ENCODE measurements around the gene ATG7.

Gene ATG7

GRCh38 chr3:11258958-11259357, 13.2 kb upstream of the ATG7 start:
- TF ChIP-seq EZH2phosphoT487 (IDR thresholded peaks at IDR 0.05; ENCODE audit: low read length) (no peak), EZH2 (optimal IDR thresholded peaks at IDR 0.05; ENCODE audit: low read depth, low read length) (no peak)
- TF ChIP-seq, protein P1, sequence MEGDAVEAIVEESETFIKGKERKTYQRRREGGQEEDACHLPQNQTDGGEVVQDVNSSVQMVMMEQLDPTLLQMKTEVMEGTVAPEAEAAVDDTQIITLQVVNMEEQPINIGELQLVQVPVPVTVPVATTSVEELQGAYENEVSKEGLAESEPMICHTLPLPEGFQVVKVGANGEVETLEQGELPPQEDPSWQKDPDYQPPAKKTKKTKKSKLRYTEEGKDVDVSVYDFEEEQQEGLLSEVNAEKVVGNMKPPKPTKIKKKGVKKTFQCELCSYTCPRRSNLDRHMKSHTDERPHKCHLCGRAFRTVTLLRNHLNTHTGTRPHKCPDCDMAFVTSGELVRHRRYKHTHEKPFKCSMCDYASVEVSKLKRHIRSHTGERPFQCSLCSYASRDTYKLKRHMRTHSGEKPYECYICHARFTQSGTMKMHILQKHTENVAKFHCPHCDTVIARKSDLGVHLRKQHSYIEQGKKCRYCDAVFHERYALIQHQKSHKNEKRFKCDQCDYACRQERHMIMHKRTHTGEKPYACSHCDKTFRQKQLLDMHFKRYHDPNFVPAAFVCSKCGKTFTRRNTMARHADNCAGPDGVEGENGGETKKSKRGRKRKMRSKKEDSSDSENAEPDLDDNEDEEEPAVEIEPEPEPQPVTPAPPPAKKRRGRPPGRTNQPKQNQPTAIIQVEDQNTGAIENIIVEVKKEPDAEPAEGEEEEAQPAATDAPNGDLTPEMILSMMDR (IDR thresholded peaks at IDR 0.05; ENCODE audit: low read length): no peak
- Histone ChIP-seq H3K79me2 (ENCODE audit: low read length) (no peaks in the 10 kb centered on the region), H3K36me3 (replicated peaks; ENCODE audit: insufficient read depth, low read length) (no peaks in the 10 kb centered on the region)

DNA sequence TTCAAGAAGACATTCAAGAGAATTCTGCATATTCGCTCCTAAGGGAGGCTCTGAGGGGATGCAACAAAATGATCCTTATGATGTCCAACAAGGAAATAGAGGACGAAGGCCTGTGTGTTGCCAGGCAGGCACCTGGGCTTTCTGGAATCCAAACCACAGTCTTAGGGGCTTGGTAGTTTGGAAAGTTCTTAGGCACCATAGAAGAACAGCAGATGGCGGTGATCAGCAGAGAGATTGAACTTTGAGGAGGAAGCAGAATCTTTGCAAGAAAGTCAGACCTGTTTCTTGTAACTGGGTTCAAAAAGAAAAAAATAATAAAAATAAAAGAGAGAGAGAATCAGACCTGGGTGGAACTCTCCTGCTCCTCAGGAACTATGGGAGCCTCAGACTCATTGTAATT, 11.7 kb upstream of the ATG7 start:
- no peak overlapping the region for H2AFZ ChIP-seq (ENCODE audit: low read length)
- H3K9ac ChIP-seq (ENCODE audit: low read length): no peak overlapping the region
- no peak overlapping the region for H3K27ac ChIP-seq (ENCODE audit: low read length)
- H4K20me1 ChIP-seq (ENCODE audit: insufficient read depth, low read length): no peaks in the 10 kb centered on the region
- TF ChIP-seq EZH2 (optimal IDR thresholded peaks at IDR 0.05; ENCODE audit: low read depth, low read length): no peak
- TF ChIP-seq, protein P1 (IDR thresholded peaks at IDR 0.05; ENCODE audit: low read length): no peak
- TF ChIP-seq EZH2phosphoT487 (IDR thresholded peaks at IDR 0.05; ENCODE audit: low read length): no peak
- no peak for DNase-seq
- H3K27me3 ChIP-seq (replicated peaks; ENCODE audit: insufficient read depth, low read length): peaks cover 4% of the 10 kb centered on the region; the same call in 1 of the 2 replicates
- no peaks in the 10 kb centered on the region for H3F3A ChIP-seq (ENCODE audit: insufficient read depth, low read length)
- H3K4me3 ChIP-seq (ENCODE audit: low read length): no peak overlapping the region
- H3K79me2 ChIP-seq (ENCODE audit: low read length): no peaks in the 10 kb centered on the region
- no peaks in the 10 kb centered on the region for H3K9me3 ChIP-seq (replicated peaks; ENCODE audit: insufficient read depth, low read length)
- H3K4me1 ChIP-seq (ENCODE audit: low read length): no peaks in the 10 kb centered on the region
- H3K4me2 ChIP-seq (ENCODE audit: low read depth, low read length): no peak overlapping the region
- H3K9me2 ChIP-seq (replicated peaks; ENCODE audit: insufficient read depth, low read length): no peaks in the 10 kb centered on the region
- no peaks in the 10 kb centered on the region for H3K36me3 ChIP-seq (replicated peaks; ENCODE audit: insufficient read depth, low read length)

More at GRCh38 chr3:11258958-11259357, 13.2 kb upstream of the ATG7 start:
- Histone ChIP-seq H4K20me1 (ENCODE audit: insufficient read depth, low read length) (no peaks in the 10 kb centered on the region), H2AFZ (ENCODE audit: low read length) (no peak overlapping the region), H3K27me3 (replicated peaks; ENCODE audit: insufficient read depth, low read length) (peaks cover 4% of the 10 kb centered on the region; the same call in 1 of the 2 replicates), H3F3A (ENCODE audit: insufficient read depth, low read length) (no peaks in the 10 kb centered on the region), H3K4me2 (ENCODE audit: low read depth, low read length) (no peak overlapping the region), H3K9me2 (replicated peaks; ENCODE audit: insufficient read depth, low read length) (no peaks in the 10 kb centered on the region), H3K9me3 (replicated peaks; ENCODE audit: insufficient read depth, low read length) (no peaks in the 10 kb centered on the region), H3K4me3 (ENCODE audit: low read length) (no peak overlapping the region), H3K4me1 (ENCODE audit: low read length) (no peaks in the 10 kb centered on the region), H3K9ac (ENCODE audit: low read length) (no peak overlapping the region), H3K27ac (ENCODE audit: low read length) (no peak overlapping the region)
- DNase-seq: no peak

DNA sequence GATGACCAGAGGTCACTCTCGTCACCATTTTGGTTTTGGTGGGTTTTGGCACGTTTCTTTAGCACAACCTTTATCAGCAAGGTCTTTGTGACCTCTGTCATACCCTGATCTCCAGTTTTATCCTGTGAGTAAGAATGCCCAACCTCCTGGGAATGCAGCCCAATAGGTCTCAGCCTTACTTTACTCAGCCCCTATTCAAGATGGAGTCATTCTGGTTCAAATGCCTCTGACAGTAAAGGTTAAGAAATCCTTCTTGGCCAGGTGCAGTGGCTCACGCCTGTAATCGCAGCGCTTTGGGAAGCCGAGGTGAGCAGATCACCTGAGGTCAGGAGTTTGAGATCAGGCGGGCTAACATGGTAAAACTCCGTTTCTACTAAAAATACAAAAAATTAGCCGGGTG, 3.2 kb upstream of the ATG7 start:
- H3K9me3 ChIP-seq (replicated peaks; ENCODE audit: insufficient read depth, low read length): no peaks in the 10 kb centered on the region
- no peaks in the 10 kb centered on the region for H3K36me3 ChIP-seq (replicated peaks; ENCODE audit: insufficient read depth, low read length)
- H3K9me2 ChIP-seq (replicated peaks; ENCODE audit: insufficient read depth, low read length): no peaks in the 10 kb centered on the region
- H2AFZ ChIP-seq (ENCODE audit: low read length): no peak overlapping the region
- H4K20me1 ChIP-seq (ENCODE audit: insufficient read depth, low read length): no peaks in the 10 kb centered on the region
- no peak overlapping the region for H3K9ac ChIP-seq (ENCODE audit: low read length)
- H3K27ac ChIP-seq (ENCODE audit: low read length): no peak overlapping the region
- DNase-seq: no peak
- peaks cover 6% of the 10 kb centered on the region; the same call in 1 of the 2 replicates for H3K27me3 ChIP-seq (replicated peaks; ENCODE audit: insufficient read depth, low read length)
- H3K4me1 ChIP-seq (ENCODE audit: low read length): peaks cover 10% of the 10 kb centered on the region
- no peak overlapping the region for H3K4me3 ChIP-seq (ENCODE audit: low read length)
- H3K79me2 ChIP-seq (ENCODE audit: low read length): peaks cover 18% of the 10 kb centered on the region
- TF ChIP-seq EZH2phosphoT487 (IDR thresholded peaks at IDR 0.05; ENCODE audit: low read length): no peak
- TF ChIP-seq EZH2 (optimal IDR thresholded peaks at IDR 0.05; ENCODE audit: low read depth, low read length): no peak
- TF ChIP-seq, protein P1 (IDR thresholded peaks at IDR 0.05; ENCODE audit: low read length): no peak
- no peaks in the 10 kb centered on the region for H3F3A ChIP-seq (ENCODE audit: insufficient read depth, low read length)
- no peak overlapping the region for H3K4me2 ChIP-seq (ENCODE audit: low read depth, low read length)

All from MM.1S (cell line).